ENCODE results near the gene ERBIN. TPM values are rescaled to one million over a fixed set of nuclear protein-coding genes. Genes with fewer than 3 reads are reported as not detected.

Gene ERBIN
- total and polyA plus RNA-seq, 9 of the 15 experiments (the other 6 are each of a cell fraction or from before 2014, with no cell fraction given): 11.9 to 72.8 (median 41.7) TPM

GRCh38 chr5:65927503-65928321 is 1.3 kb downstream of the ERBIN start (continued):
- 0 out of 2 replicates have a peak, but pooled peaks have one; percentile 18 for TF ChIP-seq POLR2G (IDR thresholded peaks at IDR 0.05; ENCODE audit: low read depth, low read length)
- TF ChIP-seq, protein P1, sequence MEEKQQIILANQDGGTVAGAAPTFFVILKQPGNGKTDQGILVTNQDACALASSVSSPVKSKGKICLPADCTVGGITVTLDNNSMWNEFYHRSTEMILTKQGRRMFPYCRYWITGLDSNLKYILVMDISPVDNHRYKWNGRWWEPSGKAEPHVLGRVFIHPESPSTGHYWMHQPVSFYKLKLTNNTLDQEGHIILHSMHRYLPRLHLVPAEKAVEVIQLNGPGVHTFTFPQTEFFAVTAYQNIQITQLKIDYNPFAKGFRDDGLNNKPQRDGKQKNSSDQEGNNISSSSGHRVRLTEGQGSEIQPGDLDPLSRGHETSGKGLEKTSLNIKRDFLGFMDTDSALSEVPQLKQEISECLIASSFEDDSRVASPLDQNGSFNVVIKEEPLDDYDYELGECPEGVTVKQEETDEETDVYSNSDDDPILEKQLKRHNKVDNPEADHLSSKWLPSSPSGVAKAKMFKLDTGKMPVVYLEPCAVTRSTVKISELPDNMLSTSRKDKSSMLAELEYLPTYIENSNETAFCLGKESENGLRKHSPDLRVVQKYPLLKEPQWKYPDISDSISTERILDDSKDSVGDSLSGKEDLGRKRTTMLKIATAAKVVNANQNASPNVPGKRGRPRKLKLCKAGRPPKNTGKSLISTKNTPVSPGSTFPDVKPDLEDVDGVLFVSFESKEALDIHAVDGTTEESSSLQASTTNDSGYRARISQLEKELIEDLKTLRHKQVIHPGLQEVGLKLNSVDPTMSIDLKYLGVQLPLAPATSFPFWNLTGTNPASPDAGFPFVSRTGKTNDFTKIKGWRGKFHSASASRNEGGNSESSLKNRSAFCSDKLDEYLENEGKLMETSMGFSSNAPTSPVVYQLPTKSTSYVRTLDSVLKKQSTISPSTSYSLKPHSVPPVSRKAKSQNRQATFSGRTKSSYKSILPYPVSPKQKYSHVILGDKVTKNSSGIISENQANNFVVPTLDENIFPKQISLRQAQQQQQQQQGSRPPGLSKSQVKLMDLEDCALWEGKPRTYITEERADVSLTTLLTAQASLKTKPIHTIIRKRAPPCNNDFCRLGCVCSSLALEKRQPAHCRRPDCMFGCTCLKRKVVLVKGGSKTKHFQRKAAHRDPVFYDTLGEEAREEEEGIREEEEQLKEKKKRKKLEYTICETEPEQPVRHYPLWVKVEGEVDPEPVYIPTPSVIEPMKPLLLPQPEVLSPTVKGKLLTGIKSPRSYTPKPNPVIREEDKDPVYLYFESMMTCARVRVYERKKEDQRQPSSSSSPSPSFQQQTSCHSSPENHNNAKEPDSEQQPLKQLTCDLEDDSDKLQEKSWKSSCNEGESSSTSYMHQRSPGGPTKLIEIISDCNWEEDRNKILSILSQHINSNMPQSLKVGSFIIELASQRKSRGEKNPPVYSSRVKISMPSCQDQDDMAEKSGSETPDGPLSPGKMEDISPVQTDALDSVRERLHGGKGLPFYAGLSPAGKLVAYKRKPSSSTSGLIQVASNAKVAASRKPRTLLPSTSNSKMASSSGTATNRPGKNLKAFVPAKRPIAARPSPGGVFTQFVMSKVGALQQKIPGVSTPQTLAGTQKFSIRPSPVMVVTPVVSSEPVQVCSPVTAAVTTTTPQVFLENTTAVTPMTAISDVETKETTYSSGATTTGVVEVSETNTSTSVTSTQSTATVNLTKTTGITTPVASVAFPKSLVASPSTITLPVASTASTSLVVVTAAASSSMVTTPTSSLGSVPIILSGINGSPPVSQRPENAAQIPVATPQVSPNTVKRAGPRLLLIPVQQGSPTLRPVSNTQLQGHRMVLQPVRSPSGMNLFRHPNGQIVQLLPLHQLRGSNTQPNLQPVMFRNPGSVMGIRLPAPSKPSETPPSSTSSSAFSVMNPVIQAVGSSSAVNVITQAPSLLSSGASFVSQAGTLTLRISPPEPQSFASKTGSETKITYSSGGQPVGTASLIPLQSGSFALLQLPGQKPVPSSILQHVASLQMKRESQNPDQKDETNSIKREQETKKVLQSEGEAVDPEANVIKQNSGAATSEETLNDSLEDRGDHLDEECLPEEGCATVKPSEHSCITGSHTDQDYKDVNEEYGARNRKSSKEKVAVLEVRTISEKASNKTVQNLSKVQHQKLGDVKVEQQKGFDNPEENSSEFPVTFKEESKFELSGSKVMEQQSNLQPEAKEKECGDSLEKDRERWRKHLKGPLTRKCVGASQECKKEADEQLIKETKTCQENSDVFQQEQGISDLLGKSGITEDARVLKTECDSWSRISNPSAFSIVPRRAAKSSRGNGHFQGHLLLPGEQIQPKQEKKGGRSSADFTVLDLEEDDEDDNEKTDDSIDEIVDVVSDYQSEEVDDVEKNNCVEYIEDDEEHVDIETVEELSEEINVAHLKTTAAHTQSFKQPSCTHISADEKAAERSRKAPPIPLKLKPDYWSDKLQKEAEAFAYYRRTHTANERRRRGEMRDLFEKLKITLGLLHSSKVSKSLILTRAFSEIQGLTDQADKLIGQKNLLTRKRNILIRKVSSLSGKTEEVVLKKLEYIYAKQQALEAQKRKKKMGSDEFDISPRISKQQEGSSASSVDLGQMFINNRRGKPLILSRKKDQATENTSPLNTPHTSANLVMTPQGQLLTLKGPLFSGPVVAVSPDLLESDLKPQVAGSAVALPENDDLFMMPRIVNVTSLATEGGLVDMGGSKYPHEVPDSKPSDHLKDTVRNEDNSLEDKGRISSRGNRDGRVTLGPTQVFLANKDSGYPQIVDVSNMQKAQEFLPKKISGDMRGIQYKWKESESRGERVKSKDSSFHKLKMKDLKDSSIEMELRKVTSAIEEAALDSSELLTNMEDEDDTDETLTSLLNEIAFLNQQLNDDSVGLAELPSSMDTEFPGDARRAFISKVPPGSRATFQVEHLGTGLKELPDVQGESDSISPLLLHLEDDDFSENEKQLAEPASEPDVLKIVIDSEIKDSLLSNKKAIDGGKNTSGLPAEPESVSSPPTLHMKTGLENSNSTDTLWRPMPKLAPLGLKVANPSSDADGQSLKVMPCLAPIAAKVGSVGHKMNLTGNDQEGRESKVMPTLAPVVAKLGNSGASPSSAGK (IDR thresholded peaks at IDR 0.05): no peak
- TF ChIP-seq SETDB1 (IDR thresholded peaks at IDR 0.05; ENCODE audit: low read length): no peak
- TF ChIP-seq NFRKB (IDR thresholded peaks at IDR 0.05; ENCODE audit: low read depth): peak; percentile 10; the same call in 1 of the 2 replicates
- no peak for TF ChIP-seq ARHGAP35 (IDR thresholded peaks at IDR 0.05; ENCODE audit: partially characterized antibody)
- no peak for TF ChIP-seq MECOM (CRISPR knock-in tag; IDR thresholded peaks at IDR 0.05)
- TF ChIP-seq ZNF512 (tag; IDR thresholded peaks at IDR 0.05): no peak
- no peak for TF ChIP-seq HNRNPUL1 (IDR thresholded peaks at IDR 0.05; ENCODE audit: low read length)
- TF ChIP-seq TAF1 (IDR thresholded peaks at IDR 0.05; ENCODE audit: control insufficient read depth, extremely low read depth, insufficient read depth, low read length, severe bottlenecking): peak; percentile 31
- TF ChIP-seq POLR2A (conservative IDR thresholded peaks at IDR 0.05): peak; percentile 46; the same call in 1 of the 2 replicates
- no peak for TF ChIP-seq FOXP1 (CRISPR knock-in tag; IDR thresholded peaks at IDR 0.05)
- no peak for TF ChIP-seq SIN3B (IDR thresholded peaks at IDR 0.05; ENCODE audit: low read depth)
- TF ChIP-seq PTBP1 (IDR thresholded peaks at IDR 0.05; ENCODE audit: low read depth, low read length): no peak
- TF ChIP-seq ZBTB1 (CRISPR knock-in tag; IDR thresholded peaks at IDR 0.05; ENCODE audit: borderline replicate concordance, low read depth): no peak
- no peak for TF ChIP-seq CCNT2 (IDR thresholded peaks at IDR 0.05; ENCODE audit: borderline replicate concordance, extremely low read depth, insufficient read length, low read depth, low read length)

Data from K562 (cell line).